PC-9 (cell line): Measurements from ENCODE around the gene TPTE.
"Not testable (repeated sequence)": the region's sequence is repeated elsewhere in the genome, so short reads cannot be mapped to it uniquely, and the experiment has no call there.

Experiments
- EZH2 ChIP-seq: fragments of 200-600 bp; sonication (generic); IDR thresholded peaks from 2 replicates; pipeline ENCODE4 v1.8.0; 2017; ENCODE audit warnings: antibody characterized with exemption, low read depth
- TF ChIP-seq, protein P1 (sequence below): fragments of 200-600 bp; sonication (generic); conservative IDR thresholded peaks from 2 replicates; pipeline ENCODE4 v1.6.1; 2017; ENCODE audit warnings: mixed run types, antibody characterized with exemption, mild to moderate bottlenecking, moderate library complexity

DNA sequence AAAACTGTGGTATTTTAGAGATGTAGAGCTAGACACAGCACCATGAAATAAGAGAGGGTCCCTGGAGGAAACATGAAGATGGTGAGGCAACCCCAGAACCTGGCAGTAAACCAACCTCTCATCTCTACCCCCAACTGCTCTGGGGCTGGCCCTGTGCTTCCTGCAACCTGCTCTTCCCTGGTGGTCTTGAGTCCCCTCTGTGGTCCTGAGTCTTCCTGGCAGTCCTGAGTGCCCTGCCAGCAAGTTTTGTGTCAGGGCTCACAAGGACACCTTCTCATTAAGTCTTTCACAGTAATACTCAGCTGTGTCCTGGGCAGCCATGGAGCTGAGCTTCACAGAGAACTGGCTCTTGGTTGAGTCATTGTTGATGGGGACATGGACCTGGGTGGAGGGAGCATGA lies 118.4 kb downstream of the TPTE start:
- TF ChIP-seq, protein P1, sequence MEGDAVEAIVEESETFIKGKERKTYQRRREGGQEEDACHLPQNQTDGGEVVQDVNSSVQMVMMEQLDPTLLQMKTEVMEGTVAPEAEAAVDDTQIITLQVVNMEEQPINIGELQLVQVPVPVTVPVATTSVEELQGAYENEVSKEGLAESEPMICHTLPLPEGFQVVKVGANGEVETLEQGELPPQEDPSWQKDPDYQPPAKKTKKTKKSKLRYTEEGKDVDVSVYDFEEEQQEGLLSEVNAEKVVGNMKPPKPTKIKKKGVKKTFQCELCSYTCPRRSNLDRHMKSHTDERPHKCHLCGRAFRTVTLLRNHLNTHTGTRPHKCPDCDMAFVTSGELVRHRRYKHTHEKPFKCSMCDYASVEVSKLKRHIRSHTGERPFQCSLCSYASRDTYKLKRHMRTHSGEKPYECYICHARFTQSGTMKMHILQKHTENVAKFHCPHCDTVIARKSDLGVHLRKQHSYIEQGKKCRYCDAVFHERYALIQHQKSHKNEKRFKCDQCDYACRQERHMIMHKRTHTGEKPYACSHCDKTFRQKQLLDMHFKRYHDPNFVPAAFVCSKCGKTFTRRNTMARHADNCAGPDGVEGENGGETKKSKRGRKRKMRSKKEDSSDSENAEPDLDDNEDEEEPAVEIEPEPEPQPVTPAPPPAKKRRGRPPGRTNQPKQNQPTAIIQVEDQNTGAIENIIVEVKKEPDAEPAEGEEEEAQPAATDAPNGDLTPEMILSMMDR: not testable (repeated sequence)
- not testable (repeated sequence) for TF ChIP-seq EZH2
